ENCODE results near the gene GDPD3.
A peak's percentile ranks its signal among the peaks of the same experiment; 100 is the strongest.

Gene GDPD3

GRCh38 chr16:30088832-30089624 is 24.3 kb downstream of the GDPD3 start:
- TF ChIP-seq ZNF384 (IDR thresholded peaks at IDR 0.05): no peak
- no peak for TF ChIP-seq BHLHE40 (IDR thresholded peaks at IDR 0.05; ENCODE audit: borderline replicate concordance)
- POLR2A ChIA-PET: interaction anchor here (1.0 to 7.9 kb wide), 6 partner anchors 10 to 40 kb away, joined by 3 to 155 read pairs (median 4); partner anchors contain the start of genes ALDOA and PPP4C
- DNase-seq (ENCODE audit: extremely low spot score): no peak
- CTCF ChIA-PET: interaction anchor here (1.4 kb wide), 1 partner anchor 23 kb away, joined by 4 read pairs; no protein-coding TSS in a partner anchor

GRCh38 chr16:30088237-30088831 is 25.0 kb downstream of the GDPD3 start:
- no peak for DNase-seq (ENCODE audit: extremely low spot score)
- ChIA-PET POLR2A (interaction anchor here (1.0 to 1.4 kb wide), 4 partner anchors 12 to 30 kb away, joined by 3 to 5 read pairs (median 4); partner anchors contain the start of genes ALDOA and PPP4C), CTCF (interaction anchor here (1.0 kb wide), 1 partner anchor 23 kb away, joined by 3 read pairs; no protein-coding TSS in a partner anchor)
- no peak for TF ChIP-seq LEF1 (IDR thresholded peaks at IDR 0.05; ENCODE audit: borderline replicate concordance)

GRCh38 chr16:30087181-30087898 is 26.0 kb downstream of the GDPD3 start:
- no peak for DNase-seq (ENCODE audit: extremely low spot score)
- TF ChIP-seq CTBP1 (IDR thresholded peaks at IDR 0.05; ENCODE audit: borderline replicate concordance) (no peak), ARNT (IDR thresholded peaks at IDR 0.05) (no peak), BHLHE40 (IDR thresholded peaks at IDR 0.05; ENCODE audit: borderline replicate concordance) (no peak), ZNF384 (IDR thresholded peaks at IDR 0.05) (peak; percentile 79), TARDBP (IDR thresholded peaks at IDR 0.05) (no peak), SUZ12 (IDR thresholded peaks at IDR 0.05) (no peak), HDGF (IDR thresholded peaks at IDR 0.05; ENCODE audit: borderline replicate concordance) (no peak), ELF4 (IDR thresholded peaks at IDR 0.05) (no peak)
- ChIA-PET CTCF (interaction anchor here (0.6 to 1.0 kb wide), 2 partner anchors 24 to 333 kb away, joined by 3 to 4 read pairs; no protein-coding TSS in a partner anchor), POLR2A (interaction anchor here (1.3 to 1.4 kb wide), 2 partner anchors 12 to 22 kb away, joined by 3 read pairs; partner anchors contain the start of gene ALDOA)

GRCh38 chr16:30086291-30087140 is 26.8 kb downstream of the GDPD3 start:
- CTCF ChIA-PET: no interaction called here
- TF ChIP-seq FOXM1 (IDR thresholded peaks at IDR 0.05; ENCODE audit: borderline replicate concordance) (no peak), SP1 (IDR thresholded peaks at IDR 0.05) (no peak), FOXK2 (IDR thresholded peaks at IDR 0.05) (no peak), L3MBTL2 (conservative IDR thresholded peaks at IDR 0.05) (no peak), PKNOX1 (IDR thresholded peaks at IDR 0.05) (no peak), FOXA1 (IDR thresholded peaks at IDR 0.05) (no peak)
- no peak for DNase-seq (ENCODE audit: extremely low spot score)
- POLR2A ChIA-PET: interaction anchor here (1.3 to 1.4 kb wide), 2 partner anchors 12 to 21 kb away, joined by 3 read pairs; partner anchors contain the start of gene ALDOA

GRCh38 chr16:30085820-30086219 is 27.5 kb downstream of the GDPD3 start:
- POLR2A ChIA-PET: no interaction called here
- CTCF ChIA-PET: no interaction called here
- TF ChIP-seq CTBP1 (IDR thresholded peaks at IDR 0.05; ENCODE audit: borderline replicate concordance) (no peak), L3MBTL2 (conservative IDR thresholded peaks at IDR 0.05) (no peak), PKNOX1 (IDR thresholded peaks at IDR 0.05) (no peak), ZNF384 (IDR thresholded peaks at IDR 0.05) (no peak), LEF1 (IDR thresholded peaks at IDR 0.05; ENCODE audit: borderline replicate concordance) (no peak), SP1 (IDR thresholded peaks at IDR 0.05) (no peak), FOXM1 (IDR thresholded peaks at IDR 0.05; ENCODE audit: borderline replicate concordance) (no peak), ELF4 (IDR thresholded peaks at IDR 0.05) (no peak), FOXA1 (IDR thresholded peaks at IDR 0.05) (no peak)
- DNase-seq (ENCODE audit: extremely low spot score): no peak

- ChIA-PET POLR2A (interaction anchor here (2.2 kb wide), 1 partner anchor 20 kb away, joined by 9 read pairs; the partner anchor contains the start of gene ALDOA), CTCF (no interaction called here)
- TF ChIP-seq FOXA1 (IDR thresholded peaks at IDR 0.05): no peak
- TF ChIP-seq ELF4 (IDR thresholded peaks at IDR 0.05): no peak
- TF ChIP-seq FOXK2 (IDR thresholded peaks at IDR 0.05): no peak
- TF ChIP-seq LEF1 (IDR thresholded peaks at IDR 0.05; ENCODE audit: borderline replicate concordance): no peak
- TF ChIP-seq PKNOX1 (IDR thresholded peaks at IDR 0.05): no peak
- no peak for TF ChIP-seq FOXM1 (IDR thresholded peaks at IDR 0.05; ENCODE audit: borderline replicate concordance)
- no peak for TF ChIP-seq BHLHE40 (IDR thresholded peaks at IDR 0.05; ENCODE audit: borderline replicate concordance)
- no peak for TF ChIP-seq TARDBP (IDR thresholded peaks at IDR 0.05)
- TF ChIP-seq ARNT (IDR thresholded peaks at IDR 0.05): no peak
- TF ChIP-seq ZNF384 (IDR thresholded peaks at IDR 0.05): no peak
- no peak for TF ChIP-seq HDGF (IDR thresholded peaks at IDR 0.05; ENCODE audit: borderline replicate concordance)
- TF ChIP-seq CTBP1 (IDR thresholded peaks at IDR 0.05; ENCODE audit: borderline replicate concordance): no peak
- no peak for TF ChIP-seq SP1 (IDR thresholded peaks at IDR 0.05)
- no peak for DNase-seq (ENCODE audit: extremely low spot score)
Measured at GRCh38 chr16:30085247-30085646, 28.1 kb downstream of the GDPD3 start.

Measured in HEK293T (cell line).